Activated T-cell treated with anti-CD3 and anti-CD28 coated beads for 48 hours (primary cell): ENCODE measurements around the gene RGL1.

Experiments
- DNase-seq: peaks from one replicate; pipeline ENCODE4 v3.0.0-alpha.2; 2020; ENCODE audit warnings: low read depth

Gene RGL1

DNA sequence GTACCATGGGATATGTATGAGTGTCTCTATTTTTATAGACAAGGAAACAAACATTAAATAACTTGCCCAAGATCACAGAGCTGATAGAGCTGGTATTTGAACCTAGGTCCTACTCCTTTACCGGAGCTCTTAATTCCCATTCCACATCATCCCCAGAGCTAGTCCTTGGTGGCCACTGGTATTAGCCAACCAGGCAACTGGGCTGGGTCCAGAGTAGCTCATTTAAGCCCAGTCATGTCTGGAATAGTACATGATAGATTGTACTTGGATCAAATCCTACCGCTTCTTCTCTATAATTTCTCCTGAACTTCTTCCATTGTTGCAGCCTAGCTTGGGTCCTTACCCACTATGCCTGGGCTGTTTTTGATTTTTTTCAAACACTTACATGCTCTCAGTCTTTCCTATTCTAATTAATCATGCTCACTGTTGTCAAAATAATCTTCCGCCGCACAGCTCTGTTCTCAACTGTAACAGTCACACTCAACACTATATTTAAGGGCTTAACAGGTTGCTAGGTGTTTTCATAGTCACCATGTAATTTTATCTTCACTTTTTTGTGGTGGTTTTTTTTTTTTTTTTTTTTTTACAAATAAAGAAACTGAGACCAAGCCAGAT lies 152.4 kb downstream of the RGL1 start:
- DNase-seq, result no peak

DNA sequence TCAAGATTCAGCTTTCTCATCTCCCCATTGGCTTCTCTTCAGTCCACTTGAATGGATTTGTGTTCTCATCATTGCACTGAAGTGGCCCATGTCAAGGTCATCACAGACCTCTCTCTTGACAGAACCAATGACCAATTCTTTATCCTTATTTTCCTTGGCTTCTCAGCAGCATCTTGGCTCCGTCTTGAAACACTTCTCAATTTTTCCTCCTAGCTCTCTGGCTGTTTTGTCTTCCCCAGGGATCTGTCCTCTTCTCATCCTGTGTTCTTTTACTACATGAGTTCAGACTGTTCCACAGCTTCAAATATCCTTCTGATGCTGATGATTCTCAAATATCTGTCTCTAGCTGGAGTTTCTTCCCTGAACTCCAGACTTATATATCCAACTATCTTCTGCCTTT lies 154.0 kb downstream of the RGL1 start:
- DNase-seq, result no peak

DNA sequence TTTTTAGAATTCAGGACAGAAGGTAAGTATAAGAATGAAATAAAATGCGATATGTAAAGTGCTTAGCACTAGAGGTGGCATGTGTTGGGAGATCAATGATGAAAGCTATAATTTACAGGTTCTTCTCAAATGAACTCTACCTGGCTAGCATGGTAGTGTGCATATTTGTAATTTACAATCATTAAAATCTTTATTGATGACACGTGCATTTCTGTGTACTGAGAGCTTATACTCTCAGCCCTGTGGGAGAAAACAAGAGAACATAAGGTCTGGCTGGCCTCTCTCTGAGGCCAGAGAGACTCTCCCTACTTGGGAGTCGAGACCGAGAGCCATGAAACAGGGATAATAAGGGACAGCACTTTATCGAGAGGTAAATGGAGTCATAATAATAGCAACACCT lies 156.2 kb downstream of the RGL1 start:
- DNase-seq, result no peak

DNA sequence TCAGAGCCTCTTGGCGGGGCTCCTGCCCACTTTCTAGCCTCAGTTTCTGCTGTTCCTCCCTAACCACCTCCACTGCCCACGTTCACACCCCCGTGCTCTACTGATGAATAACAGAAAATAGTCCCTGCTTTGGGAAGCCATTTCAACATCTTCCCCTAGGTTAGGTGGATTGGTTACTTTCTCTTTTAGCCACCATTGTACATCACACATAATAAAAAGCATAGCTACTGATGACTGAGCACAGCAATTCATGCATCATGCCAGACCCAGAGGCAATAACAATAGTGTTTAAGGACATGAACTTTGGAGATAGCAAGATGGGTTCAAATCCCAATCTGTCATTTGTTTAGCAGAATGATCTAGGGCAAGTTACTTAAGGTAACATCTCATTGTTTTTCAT lies 158.0 kb downstream of the RGL1 start:
- DNase-seq, result no peak

DNA sequence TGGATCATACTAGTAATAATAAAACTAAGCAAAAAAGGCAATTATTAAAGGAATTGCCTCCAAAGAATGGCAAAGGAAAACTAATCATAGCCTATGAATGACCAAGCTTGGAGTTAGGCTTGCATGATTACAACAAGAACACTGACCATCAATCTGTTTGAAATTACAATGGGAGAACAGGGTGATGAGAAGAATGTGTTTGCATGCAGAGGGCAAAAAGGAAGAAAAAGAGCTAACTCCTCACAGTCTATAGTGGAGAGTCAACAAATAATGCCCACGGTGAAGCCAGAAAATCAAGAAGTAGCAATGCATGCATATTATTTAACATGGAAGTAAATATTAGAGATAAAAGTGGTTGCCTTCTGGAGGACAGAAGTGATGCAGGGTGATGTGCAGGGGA lies 160.8 kb downstream of the RGL1 start:
- DNase-seq, result no peak

DNA sequence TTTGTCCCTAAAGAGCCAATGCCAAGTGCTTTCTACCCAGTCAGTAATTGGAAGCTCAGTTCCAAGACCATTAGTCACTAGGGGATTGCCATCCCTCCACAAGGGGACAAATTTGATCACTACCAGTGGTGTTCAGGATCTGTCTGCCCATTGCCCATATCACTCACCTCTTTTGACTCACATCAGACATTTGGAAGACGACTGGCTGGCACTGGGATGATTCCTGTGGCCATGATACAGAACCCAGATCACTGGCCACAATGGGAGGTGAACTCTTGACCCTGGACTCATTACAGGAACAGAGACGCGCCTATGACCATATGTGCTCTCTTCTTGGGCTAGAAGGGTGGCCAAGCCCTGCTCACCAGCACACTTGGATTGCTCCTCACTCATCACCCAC lies 161.6 kb downstream of the RGL1 start:
- DNase-seq, result no peak

DNA sequence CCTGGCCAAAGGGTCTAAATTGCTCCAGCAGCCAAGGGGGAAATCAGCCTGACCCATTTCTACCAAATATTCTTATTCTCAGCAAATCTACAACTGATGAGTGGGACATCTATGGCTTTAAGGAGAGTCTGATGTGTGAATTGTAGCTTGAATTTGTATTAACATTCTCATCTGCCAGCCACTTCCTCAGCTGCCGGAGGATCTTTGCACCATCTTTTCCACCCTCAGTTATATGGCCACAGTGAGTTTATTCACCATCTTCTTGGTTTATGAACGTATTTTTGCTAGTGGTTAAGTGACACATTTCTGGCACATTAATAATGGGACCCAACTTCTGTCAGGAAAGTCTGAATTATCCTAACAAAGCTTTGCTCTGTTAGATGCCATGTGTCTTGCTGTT lies 163.0 kb downstream of the RGL1 start:
- no peak for DNase-seq

DNA sequence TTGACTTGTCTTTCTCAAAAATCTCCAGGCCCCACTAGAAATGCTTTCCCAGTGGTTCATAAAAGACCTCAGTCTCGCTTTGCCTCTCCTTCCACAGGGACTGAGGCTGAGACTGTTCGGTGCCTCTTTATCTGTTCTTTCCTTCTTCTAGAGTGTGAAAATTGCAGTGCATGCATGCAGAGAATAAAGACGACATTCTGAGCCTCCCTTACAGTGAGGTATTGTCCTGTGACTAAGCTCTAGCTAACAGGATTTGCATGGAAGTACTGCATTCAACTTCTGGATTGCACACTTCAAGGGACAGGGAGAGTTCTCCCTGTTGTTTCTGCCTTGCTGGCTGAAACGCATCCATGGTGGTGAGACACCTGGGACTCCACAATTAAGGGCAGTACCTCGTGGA lies 163.5 kb downstream of the RGL1 start:
- DNase-seq, result no peak

DNA sequence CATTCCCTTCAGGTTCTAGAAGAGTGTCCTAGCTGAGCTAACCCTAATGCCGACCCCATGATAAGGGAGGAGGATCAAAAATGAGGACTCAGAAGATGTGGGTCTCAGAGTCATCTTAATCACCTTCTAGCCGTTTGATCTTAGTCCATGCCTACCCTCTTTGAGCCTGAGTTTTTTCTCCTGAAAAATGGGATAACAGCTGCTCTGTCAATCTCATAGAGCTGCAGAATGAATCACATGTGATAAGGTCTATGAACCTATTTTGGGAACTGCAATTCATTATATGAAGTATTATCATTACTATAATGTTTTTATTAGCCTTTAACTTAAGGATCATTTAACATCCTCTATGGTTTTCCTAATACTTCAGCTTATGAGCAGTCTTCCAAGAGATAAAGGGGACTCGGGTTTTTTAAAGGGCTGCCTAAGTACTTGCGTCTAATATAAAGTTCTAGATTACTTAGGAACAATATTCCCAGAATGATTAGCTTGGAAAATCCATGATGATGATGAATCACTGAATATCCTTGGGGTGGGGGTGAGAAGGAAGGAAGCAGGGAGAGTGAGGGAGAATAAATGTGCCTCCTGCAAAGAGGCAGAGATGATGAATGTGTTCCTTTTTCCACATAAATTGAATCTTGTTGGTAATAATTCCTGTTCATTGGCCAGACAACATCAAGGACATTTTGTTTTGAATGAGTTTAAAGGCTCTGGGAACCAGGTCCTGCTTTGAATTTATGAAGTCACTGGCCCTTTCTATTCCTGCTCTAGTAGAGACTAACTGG lies 165.8 kb downstream of the RGL1 start:
- DNase-seq, result no peak

DNA sequence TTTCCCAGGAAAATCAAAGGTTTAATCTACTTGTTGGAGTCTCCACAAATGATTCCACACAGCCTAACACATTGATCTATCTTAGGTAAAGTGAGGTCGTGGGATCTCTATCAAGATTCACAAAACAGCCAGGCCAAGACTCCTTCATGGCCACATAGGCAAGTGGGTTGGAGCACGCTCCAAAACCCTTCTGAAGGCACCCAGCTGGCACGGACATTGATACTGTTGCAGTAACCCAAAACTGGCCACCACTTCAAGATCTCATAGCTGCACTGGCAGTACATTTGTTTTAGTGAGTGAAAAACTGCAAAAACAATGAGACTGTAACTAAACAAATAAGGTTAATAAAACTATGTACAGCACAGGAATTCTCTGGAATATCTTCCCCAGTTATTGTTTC lies 170.7 kb downstream of the RGL1 start:
- DNase-seq, result no peak

DNA sequence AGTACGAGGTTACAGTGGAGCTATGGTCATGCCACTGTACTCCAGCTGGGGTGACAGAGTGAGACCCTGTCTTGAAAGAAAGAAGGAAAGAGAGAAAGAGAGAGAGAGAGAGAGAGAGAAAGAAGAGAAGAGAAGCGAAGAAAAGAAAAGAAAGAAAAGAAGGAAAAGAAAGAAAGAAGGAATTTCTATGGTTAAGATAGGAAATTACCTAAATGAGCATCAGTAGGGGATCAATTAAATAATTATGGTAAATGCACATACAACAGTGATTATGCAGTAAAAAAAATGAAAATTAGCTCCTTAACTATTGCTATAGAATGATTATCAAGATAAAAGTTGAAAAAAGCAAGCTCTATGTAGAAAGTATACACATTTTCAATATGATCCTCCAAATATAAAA lies 172.8 kb downstream of the RGL1 start:
- DNase-seq, result no peak
